EH (cell line): ENCODE measurements around the gene CCDC127.

Experiments
- DNase-seq: peaks from one replicate; pipeline ENCODE4 v3.0.0-alpha.2; 2015; ENCODE audit warnings: low read depth

Gene CCDC127

DNA sequence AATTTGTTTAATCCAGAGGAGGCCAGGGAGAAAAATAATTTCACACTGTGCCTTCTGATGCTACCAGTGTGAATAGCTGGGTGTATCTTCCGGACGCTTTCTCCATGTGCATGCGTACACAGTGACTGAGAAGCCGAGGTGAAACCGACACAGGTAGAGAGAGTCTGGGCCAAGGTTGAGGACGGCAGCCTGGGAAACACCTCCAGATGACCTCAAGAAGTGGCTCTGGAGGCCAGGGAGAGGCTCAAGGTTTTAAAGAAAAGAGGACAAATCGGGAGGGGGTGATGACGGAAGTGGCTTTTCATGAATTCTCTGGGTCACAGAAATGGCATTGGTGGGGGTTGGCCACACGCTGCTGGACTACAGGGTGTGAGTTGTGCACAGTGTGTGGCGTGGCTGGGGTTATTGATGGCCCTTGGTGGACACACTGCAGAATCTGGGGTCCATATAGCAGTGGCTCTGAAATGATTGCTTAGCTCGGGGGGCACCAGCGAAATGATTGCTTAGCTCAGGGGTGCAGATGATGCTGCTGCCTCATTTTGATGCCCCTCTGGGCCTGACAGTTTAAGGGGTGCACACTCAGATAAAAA is 60.7 kb downstream of the CCDC127 start:
- DNase-seq: no peak

DNA sequence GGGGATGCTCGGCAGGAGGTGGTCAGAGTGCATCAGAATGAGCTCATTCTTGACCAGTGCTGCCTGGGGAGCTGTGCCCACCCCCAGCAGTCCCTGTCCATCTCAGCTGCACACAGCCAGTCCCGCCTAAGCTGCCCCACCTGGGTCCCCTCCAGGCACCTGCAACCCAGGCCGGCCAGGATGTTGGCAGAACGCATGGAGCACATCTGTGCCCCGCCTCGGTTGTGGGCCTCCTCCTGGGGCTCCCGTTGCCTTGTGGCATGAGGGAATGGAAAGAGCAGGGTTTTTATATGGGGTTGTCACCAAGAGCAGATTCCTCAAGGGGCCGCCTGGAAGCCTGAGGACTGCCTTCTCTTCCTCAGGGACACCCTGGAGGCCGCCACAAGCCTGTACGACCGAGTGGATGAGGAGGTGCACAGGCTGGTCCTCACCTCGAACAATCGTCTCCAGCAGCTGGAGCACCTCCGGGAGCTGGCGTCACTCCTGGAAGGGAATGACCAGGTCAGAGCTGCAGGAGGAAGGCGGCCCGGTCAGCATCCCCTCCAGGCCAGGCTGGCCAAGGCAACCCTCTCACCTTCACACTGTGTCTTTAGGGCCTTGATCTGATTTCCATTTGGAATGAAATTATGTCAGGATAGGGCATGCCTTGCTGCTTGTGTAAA is 61.4 kb downstream of the CCDC127 start:
- DNase-seq: no peak

DNA sequence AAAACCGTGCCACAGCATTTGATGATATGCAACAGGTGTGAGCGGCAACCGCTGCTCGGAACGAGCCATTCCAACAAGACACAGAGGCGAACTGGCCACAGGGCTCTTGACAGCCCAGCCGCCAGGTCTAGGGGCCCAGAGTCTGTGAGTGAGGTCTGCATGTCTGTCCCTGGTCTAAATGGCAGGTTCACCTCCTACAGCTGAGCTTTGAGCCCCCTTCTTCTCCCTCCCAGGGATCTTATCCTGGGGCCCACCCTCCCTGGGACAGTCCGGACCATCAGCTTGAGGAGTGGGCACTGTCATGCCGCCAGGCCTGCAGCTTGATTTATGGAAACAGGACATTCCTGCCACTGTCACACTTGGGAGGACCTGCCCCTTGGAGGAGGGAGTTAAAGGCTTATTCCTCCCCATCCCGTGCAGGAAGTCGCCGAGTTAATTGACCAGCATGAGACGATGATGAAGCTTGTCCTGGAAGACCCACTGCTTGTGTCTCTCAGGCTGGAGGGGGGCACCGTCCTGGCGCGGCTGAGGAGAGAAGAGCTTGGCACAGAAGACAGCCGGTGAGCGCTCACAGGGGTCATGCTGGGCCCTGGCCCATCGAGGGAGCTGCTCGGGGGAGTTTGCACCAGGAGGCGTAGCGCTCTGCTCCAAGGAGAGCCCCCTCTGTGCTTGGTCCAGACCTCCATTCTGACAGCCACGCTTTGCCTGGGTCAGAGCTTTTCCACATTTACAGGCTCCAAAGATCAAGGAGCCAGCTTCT is 62.1 kb downstream of the CCDC127 start:
- no peak for DNase-seq

DNA sequence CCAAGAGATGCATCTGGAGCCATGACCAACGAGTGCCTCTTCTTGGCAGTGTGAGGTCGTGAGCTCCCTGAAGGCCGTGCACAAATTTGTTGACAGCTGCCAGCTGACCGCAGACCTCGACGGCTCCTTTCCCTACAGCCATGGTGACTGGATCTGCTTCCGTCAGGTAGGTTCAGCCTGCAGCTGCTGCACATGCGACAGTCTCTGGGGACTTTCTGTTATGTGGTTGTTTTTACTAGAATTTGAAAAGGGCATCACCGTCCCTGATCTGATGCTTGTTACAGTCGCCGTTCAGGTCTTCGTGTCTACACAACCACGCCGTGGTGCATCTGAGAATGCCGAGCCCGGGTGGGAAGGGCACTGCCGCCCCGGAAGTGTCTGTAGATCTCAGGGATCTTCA is 63.1 kb downstream of the CCDC127 start:
- DNase-seq: no peak

DNA sequence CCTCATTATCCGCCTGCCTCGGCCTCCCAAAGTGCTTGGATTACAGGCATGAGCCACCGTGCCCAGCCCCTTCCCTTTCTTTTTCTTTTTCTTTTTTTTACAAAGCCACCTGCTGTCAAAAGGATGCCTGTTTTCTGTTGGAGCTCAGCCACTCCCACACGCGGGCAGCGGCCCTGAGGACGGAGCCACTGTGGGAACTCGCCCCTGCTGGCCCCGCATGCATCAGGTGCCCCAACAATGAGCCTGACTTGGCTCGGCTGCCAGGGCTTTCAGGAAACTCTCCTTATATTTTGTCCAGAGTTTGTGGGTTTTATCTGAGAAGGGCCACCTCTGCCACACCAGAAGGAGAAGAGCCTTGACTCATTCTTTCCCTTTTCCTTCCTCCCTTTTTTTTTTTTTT is 63.7 kb downstream of the CCDC127 start:
- no peak for DNase-seq

DNA sequence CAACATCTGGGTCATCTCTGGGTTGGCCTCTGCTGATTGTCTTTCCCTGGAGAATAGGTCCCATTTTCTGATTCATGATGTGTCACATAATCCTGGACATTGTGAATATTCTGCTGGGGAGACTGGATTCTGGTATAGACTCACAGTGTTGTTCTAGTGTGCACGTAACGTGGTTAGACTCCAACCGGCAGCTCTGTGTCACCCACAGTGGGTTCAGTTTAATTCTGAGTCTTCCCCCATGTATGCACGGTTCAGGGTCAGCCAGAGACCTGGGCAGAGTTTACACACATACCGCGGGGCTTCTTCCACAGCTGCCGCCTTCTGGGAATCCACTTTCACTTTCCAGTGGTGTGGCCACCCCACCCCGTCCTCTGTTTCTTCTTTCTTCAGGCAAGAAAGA is 64.7 kb downstream of the CCDC127 start:
- peak; percentile 77 for DNase-seq

DNA sequence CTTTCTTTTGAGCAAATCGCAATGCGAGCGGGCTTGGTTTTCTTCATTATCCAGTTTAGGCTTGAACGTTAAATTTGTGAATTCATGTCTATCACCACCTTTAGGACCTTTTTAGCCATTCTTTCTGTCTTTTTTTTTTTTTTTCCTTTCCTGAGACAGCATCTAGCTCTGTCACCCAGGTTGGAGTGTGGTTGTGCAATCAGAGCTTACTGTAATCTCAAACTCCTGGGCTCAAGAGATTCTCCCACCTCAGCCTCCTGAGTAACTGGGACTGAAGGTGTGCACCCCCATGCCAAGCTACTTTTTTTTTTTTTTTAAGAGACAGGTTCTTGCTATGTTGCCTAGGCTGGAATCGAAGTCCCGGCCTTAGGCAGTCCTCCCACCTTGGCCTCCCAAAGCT is 65.9 kb downstream of the CCDC127 start:
- DNase-seq: no peak

DNA sequence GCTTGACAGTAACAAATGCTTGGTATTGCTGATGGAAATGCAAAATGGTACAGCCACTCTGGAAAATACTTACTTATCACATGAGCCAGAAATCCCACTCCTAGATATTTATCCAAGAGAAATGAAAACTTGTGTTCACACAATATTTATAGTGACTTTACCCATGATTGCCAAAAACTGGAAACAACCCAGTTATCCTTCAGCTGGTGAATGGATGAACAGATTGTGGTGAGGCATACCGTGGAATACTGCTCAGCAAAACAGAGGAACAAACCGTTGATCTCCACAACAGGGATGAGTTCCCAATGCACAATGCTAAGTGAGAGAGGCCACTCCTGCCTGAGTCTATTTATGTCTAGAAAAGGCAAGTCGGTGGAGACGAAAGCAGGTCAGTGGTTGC is 67.2 kb downstream of the CCDC127 start:
- DNase-seq: no peak

DNA sequence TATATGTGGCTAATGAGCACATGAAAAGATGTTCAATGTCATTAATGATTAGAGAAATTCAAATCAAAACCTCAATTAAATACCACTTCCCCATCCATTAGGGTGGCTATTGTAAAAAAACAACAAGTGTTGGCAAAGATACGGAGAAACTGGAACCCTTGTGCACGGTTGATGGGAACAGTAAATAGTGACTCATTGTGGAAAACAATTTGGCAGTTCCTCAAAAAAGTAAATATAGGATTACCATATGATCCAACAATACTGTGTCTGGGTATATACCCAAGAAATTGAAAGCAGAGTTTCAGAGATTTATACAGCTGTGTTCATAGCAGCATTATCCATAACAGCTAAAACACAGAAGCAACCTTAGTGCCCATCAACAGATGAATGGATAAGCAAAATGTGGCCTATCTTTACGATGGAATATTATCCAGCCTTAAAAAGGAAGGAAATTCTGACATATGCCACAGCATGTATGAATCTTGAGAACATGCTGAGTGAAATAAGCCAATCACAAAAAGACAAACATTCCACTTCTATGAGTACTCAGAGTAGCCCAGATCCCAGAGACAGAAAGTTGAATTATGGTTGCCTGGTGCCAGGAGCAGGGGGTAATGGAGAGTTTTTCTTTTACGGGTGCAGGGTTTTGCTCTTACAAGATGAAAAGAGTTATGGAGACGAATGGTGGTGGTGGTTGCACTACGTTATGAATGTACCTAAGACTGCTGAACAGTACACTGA is 68.0 kb downstream of the CCDC127 start:
- peak; percentile 54 for DNase-seq

DNA sequence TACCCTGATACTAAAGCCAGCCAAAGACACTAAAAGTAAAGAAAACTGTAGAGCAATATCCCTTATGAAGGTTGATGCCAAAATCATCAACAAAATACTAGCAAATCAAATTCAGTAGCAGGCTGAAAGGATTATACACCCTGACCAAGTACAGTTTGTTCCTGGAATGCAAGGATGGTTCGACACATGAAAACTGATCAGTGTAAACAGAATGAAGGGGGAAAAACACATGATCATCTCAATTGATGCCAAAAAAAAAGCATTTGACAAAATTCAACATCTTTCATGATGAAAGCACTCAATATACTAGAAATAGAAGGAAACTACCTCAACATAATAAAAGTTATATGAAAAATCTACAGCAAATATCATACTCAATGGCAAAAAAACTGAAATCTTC is 70.2 kb downstream of the CCDC127 start:
- DNase-seq: no peak
